ENCODE results near the gene RASGRP4. TPM values are rescaled to one million over a fixed set of nuclear protein-coding genes. Genes with fewer than 3 reads are reported as not detected.
A peak's percentile ranks its signal among the peaks of the same experiment; 100 is the strongest.

RASGRP4 gene
- polyA plus RNA-seq, 2 of the 4 experiments (the other 2 are of a cell fraction): 0.22 to 0.30 TPM

- TF ChIP-seq HES2 (IDR thresholded peaks at IDR 0.05): no peak
- Histone ChIP-seq H3K4me3 (no peak overlapping the region), H3K27ac (no peak overlapping the region), H3K9me3 (no peaks in the 10 kb centered on the region), H3K4me1 (peaks cover 4% of the 10 kb centered on the region; the same call in 1 of the 3 replicates), H3K4me2 (no peak overlapping the region)
- WGBS (ENCODE audit: missing lambda C conversion rate): 55% methylated on average over 12 of the region's 12 CpGs
- ChIA-PET CTCF (interaction anchor here (0.7 to 1.9 kb wide), 7 partner anchors 11 to 468 kb away, joined by 3 to 7 read pairs (median 3); partner anchors contain the start of genes CATSPERG and PPP1R14A), POLR2A (interaction anchor here (0.7 to 1.0 kb wide), 2 partner anchors 17 to 560 kb away, joined by 3 read pairs; no protein-coding TSS in a partner anchor)
- ATAC-seq: no peak
- peak; percentile 49 for FAIRE-seq
- no peak for DNase-seq (ENCODE audit: low read depth in 1 of 2, low spot score in 1 of 2)
Measured at GRCh38 chr19:38370299-38370698, 55.7 kb downstream of the RASGRP4 start.

- WGBS (ENCODE audit: missing lambda C conversion rate): 58% methylated on average over 2 of the region's 2 CpGs
- FAIRE-seq: peak; percentile 92
- POLR2A ChIA-PET: interaction anchor here (1.0 kb wide), 1 partner anchor 18 kb away, joined by 3 read pairs; no protein-coding TSS in a partner anchor
Measured at GRCh38 chr19:38369584-38369983, 56.4 kb downstream of the RASGRP4 start.

GRCh38 chr19:38367041-38367440 lies 59.0 kb downstream of the RASGRP4 start:
- Histone ChIP-seq H3K4me3 (no peak overlapping the region), H3K4me2 (no peak overlapping the region), H3K27ac (no peak overlapping the region), H3K9me3 (no peaks in the 10 kb centered on the region), H3K4me1 (peaks cover 6% of the 10 kb centered on the region; the same call in 1 of the 3 replicates)
- 72% methylated on average over 12 of the region's 12 CpGs for WGBS (ENCODE audit: missing lambda C conversion rate)
- TF ChIP-seq JUN (IDR thresholded peaks at IDR 0.05): no peak
- no peak for TF ChIP-seq ESRRA (IDR thresholded peaks at IDR 0.05; ENCODE audit: borderline replicate concordance, low read length)
- TF ChIP-seq POLR2A (IDR thresholded peaks at IDR 0.05; ENCODE audit: low read length): no peak
- no peak for TF ChIP-seq HDAC2 (IDR thresholded peaks at IDR 0.05)
- TF ChIP-seq CEBPB (IDR thresholded peaks at IDR 0.05): no peak
- no peak for TF ChIP-seq HES2 (IDR thresholded peaks at IDR 0.05)
- TF ChIP-seq BCL3 (IDR thresholded peaks at IDR 0.05): no peak
- no peak for TF ChIP-seq MYC (IDR thresholded peaks at IDR 0.05; ENCODE audit: borderline replicate concordance, low read length)
- TF ChIP-seq HOXA7 (CRISPR knock-in tag; IDR thresholded peaks at IDR 0.05): no peak
- no peak for TF ChIP-seq CHD2 (IDR thresholded peaks at IDR 0.05; ENCODE audit: low read length, partially characterized antibody)
- no peak for TF ChIP-seq HOXB13 (CRISPR knock-in tag; IDR thresholded peaks at IDR 0.05; ENCODE audit: low read depth)
- TF ChIP-seq ZNF302 (CRISPR knock-in tag; IDR thresholded peaks at IDR 0.05): no peak
- TF ChIP-seq CHD4 (IDR thresholded peaks at IDR 0.05; ENCODE audit: borderline replicate concordance): no peak
- FAIRE-seq: no peak
- no peak for DNase-seq (ENCODE audit: low read depth in 1 of 2, low spot score in 1 of 2)
- no peak for ATAC-seq
- CTCF ChIA-PET: interaction anchor here (0.6 to 2.8 kb wide), 11 partner anchors 10 to 906 kb away, joined by 3 to 21 read pairs (median 3); partner anchors contain the start of gene CATSPERG
- POLR2A ChIA-PET: interaction anchor here (0.6 kb wide), 1 partner anchor 65 kb away, joined by 4 read pairs; no protein-coding TSS in a partner anchor

More at GRCh38 chr19:38369584-38369983, 56.4 kb downstream of the RASGRP4 start:
- Histone ChIP-seq H3K4me1 (peaks cover 4% of the 10 kb centered on the region; the same call in 1 of the 3 replicates), H3K9me3 (no peaks in the 10 kb centered on the region), H3K27ac (no peak overlapping the region), H3K4me2 (no peak overlapping the region), H3K4me3 (no peak overlapping the region)
- DNase-seq (ENCODE audit: low read depth in 1 of 2, low spot score in 1 of 2) (no peak), ATAC-seq (no peak)
- CTCF ChIA-PET: interaction anchor here (0.7 to 1.9 kb wide), 3 partner anchors 34 to 144 kb away, joined by 3 to 7 read pairs (median 6); partner anchors contain the start of genes CATSPERG and PPP1R14A
- no peak for TF ChIP-seq CHD4 (IDR thresholded peaks at IDR 0.05; ENCODE audit: borderline replicate concordance)
- no peak for TF ChIP-seq HMGXB4 (CRISPR knock-in tag; IDR thresholded peaks at IDR 0.05; ENCODE audit: borderline replicate concordance)
- TF ChIP-seq BCL3 (IDR thresholded peaks at IDR 0.05): no peak
- TF ChIP-seq HDAC2 (IDR thresholded peaks at IDR 0.05): no peak
- TF ChIP-seq CHD2 (IDR thresholded peaks at IDR 0.05; ENCODE audit: low read length, partially characterized antibody): no peak
- TF ChIP-seq MAFK (IDR thresholded peaks at IDR 0.05; ENCODE audit: partially characterized antibody): no peak
- TF ChIP-seq RNF2 (IDR thresholded peaks at IDR 0.05; ENCODE audit: borderline replicate concordance, low read depth): no peak
- no peak for TF ChIP-seq PBX3 (IDR thresholded peaks at IDR 0.05)
- no peak for TF ChIP-seq HEYL (CRISPR knock-in tag; IDR thresholded peaks at IDR 0.05)
- TF ChIP-seq KDM1A (IDR thresholded peaks at IDR 0.05; ENCODE audit: low read depth): no peak
- no peak for TF ChIP-seq FOSB (CRISPR knock-in tag; IDR thresholded peaks at IDR 0.05)
- no peak for TF ChIP-seq ZSCAN20 (CRISPR knock-in tag; IDR thresholded peaks at IDR 0.05)
- TF ChIP-seq ESRRA (IDR thresholded peaks at IDR 0.05; ENCODE audit: borderline replicate concordance, low read length): no peak
- TF ChIP-seq FOXS1 (CRISPR knock-in tag; IDR thresholded peaks at IDR 0.05): no peak
- no peak for TF ChIP-seq JUNB (IDR thresholded peaks at IDR 0.05)
- no peak for TF ChIP-seq POLR2AphosphoS2 (conservative IDR thresholded peaks at IDR 0.05; ENCODE audit: low read length)
- TF ChIP-seq HOXA7 (CRISPR knock-in tag; IDR thresholded peaks at IDR 0.05): no peak

Data from A549 (cell line).